Breast epithelium (tissue), 3 donors: Measurements from ENCODE around the gene CHD6.

Experiments used
- CTCF ChIP-seq, 3 donors: fragments of 450-650 bp; IDR thresholded peaks; one replicate each; pipeline ENCODE4 v1.5.1; 2016 to 2017; ENCODE audit warnings: antibody characterized with exemption in 3 of 3, mild to moderate bottlenecking in 3 of 3, moderate library complexity in 3 of 3
- POLR2A ChIP-seq: fragments of 450-650 bp; IDR thresholded peaks from one replicate; pipeline ENCODE4 v1.6.1; 2016; ENCODE audit warnings: antibody characterized with exemption, mild to moderate bottlenecking, moderate library complexity
- POLR2AphosphoS5 ChIP-seq, 3 donors: sonication (generic); formaldehyde crosslinking; IDR thresholded peaks; one replicate each; pipeline ENCODE4 v1.6.1; 2017; ENCODE audit warnings: antibody characterized with exemption in 3 of 3

- TF ChIP-seq CTCF (IDR thresholded peaks at IDR 0.05) (no peak), POLR2A (no peak), POLR2AphosphoS5 (IDR thresholded peaks at IDR 0.05) (no peak)
Observed at GRCh38 chr20:41586772-41587171, 31.4 kb downstream of the CHD6 start.
